HT1080 (cell line): ENCODE data around the gene FXR1. TPM values are rescaled to one million over a fixed set of nuclear protein-coding genes. Genes with fewer than 3 reads are reported as not detected.
"Not testable (repeated sequence)": the region's sequence is repeated elsewhere in the genome, so short reads cannot be mapped to it uniquely, and the experiment has no call there.

Experiments
- DNase-seq: peaks from one replicate; pipeline ENCODE4 v3.0.0-alpha.2; 2015; ENCODE audit warnings: low read depth
- total RNA-seq: library from RNA; depleted of rRNA; stranded (reverse); fragments of >200 nt; shearing (Covaris generic); gene quantifications from 2 replicates; pipeline ENCODE4 v1.2.3, GENCODE V29; 2014

FXR1 gene
- total RNA-seq, 1 experiment from 2014 or later: 168 TPM

DNA sequence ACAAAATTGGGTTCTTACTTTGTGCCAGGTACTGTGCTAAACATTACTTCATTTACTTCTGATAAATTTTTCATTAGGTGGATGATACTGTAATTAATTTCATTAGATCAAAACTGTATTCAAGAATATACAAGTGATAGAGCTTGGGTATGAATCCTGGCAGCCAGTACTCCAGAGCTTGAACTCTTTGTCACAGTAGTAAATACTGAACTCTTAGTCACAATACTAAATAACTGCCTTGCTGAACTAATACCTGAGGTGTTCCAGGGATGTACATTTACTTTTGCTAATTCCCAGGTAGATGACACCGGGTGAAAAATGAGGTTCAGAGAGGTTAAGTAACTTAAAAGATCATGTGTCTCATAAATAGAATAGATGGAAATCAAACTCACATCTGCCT, 20.3 kb downstream of the FXR1 start:
- DNase-seq: no peak

DNA sequence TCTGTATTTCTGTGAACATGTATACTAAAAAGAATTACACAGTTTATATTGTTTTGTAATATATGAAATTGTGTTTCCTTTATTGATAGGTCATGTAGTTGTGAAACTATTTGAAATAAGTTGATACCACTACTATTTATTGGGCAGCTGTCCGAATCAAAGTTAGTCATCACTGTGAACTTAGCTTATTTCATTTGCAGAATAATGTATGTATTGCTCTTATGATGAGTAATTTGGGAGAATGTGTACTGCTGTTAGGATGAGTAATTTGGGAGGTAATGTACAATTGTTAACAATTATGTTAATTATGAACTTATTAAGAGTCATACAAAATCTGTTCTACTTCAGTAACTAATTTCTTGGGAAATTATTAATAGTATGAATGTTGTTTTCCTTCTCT, 22.2 kb downstream of the FXR1 start:
- no peak for DNase-seq

DNA sequence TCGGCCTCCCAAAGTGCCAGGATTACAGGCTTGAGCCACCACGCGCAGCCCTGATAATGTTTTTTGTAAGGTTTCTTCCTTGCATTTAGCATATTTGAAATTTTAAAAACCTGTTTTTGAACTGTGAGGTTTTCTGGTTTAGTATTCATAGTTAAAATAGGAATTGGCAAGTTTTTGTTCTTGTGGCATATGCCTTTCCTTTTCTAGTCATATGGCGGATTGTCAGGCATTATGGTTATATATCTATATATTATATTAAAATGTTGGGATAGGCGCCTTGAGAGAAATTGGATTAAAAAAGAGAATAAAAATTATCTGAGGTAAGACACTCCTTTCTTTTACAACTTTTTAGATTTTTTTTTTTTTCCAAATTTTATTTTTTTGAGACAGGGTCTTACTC, 28.4 kb downstream of the FXR1 start:
- DNase-seq: no peak

DNA sequence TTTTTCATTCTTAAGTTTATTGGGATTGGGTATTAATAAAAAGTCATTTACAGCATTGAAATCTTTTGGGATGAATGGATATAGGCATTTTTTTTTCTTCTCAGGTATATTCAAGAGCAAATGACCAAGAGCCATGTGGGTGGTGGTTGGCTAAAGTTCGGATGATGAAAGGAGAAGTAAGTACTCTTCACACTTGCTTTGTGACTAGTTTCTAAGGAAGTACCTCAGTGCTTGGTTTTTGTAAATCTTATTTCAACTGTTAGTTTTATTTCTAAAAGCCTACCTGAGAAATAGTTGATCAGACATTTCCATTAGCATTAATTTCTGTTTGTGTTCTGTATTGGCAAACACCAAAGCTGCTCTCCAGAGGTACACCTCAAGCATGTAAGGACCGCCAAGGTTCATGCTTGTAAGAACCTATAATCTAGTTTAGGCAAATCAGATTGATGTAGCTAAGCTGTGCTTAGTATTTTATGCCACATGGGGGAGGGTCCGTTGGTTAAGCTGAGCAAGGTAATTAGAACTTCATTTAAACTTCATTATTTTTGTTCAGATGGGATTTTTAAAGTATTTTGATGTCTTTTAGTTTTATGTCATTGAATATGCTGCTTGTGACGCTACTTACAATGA, 35.4 kb downstream of the FXR1 start:
- DNase-seq: no peak

DNA sequence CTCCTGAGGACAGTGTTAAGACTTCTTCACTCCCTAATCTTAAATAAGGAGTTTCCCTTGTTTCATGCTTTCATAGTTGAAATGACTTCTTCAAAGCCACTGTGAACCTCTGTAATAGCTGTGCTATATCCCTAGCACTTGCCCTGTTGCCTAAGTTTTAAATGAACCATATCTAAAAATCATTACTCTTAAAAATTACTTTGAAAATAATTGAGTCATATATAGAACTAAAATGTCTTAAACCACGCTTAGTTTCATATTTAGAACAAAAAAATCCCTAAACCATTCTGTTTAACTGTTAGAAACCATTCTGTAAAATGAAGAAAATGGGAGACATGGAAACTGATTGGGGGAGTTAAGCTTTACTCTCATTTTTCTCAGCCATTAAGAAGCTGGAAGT, 47.2 kb downstream of the FXR1 start:
- DNase-seq: no peak

DNA sequence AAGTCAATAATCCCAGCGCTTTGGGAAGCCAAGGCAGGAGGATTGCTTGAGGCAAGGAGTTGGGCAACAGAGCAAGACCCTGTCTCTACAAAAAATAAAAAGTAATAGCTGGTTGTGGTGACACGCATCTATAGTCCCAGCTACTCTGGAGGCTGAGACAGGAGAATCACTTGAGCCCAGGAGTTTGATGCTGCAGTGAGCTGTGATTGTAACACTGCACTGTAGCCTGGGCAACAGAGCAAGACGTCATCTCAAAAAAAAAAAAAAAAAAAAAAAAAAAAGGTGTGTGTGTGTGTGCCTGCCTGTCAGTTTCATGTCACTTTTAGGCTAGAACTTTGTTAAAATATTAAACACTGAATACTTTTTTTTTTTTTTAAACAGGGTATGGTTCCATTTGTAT, 48.6 kb downstream of the FXR1 start:
- DNase-seq: no peak

DNA sequence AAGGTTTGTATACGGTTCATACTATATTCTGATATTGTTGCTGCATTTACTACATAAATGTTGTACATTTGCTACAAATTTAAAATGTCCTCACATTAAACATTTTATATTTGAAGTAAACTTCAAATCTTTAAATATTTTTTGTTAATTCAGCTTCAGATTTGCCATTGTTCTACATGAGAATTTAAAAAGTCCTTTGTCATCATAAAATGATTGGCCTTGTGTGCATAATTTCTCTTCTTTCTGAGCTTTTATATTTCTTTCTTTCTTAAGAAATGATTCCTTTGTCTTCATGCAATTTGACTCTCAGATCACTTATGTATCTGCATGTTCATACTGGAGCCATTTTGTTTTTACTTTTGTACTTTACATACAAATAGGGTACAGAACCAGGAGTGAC, 49.1 kb downstream of the FXR1 start:
- no peak for DNase-seq

DNA sequence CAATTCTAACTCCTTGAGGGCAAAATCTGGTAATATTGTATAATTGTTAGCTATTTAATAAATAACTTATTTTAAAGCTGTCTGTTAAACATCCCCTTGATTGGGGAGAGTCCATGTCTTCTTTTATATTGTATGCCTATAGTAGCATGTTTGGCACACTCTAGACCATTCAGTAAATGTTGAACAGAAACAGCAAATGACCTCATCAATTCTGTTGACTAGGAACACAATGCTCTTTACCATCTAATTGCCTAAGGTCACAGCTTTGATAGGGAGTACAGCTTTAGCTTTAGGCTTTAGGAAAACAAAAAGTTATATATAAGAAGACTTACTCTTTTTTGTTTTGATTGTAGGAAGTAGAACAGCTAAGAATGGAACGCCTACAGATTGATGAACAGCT, 50.1 kb downstream of the FXR1 start:
- no peak for DNase-seq

DNA sequence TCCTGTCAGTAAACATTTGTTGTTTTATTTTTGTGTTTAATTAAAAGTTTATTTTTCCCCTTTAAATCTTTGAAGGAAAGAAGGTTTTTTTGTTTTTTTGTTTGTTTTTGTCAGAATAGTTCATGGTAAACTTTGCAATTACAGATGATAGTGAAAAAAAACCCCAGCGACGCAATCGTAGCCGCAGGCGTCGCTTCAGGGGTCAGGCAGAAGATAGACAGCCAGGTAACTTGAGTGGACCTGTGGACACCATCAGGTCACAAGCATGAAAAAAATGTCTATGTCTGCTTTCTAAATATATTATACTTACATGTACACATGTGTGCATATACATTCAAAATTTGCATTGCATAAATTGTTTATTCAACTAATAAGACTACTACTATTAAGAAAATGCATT, 58.5 kb downstream of the FXR1 start:
- DNase-seq: no peak

DNA sequence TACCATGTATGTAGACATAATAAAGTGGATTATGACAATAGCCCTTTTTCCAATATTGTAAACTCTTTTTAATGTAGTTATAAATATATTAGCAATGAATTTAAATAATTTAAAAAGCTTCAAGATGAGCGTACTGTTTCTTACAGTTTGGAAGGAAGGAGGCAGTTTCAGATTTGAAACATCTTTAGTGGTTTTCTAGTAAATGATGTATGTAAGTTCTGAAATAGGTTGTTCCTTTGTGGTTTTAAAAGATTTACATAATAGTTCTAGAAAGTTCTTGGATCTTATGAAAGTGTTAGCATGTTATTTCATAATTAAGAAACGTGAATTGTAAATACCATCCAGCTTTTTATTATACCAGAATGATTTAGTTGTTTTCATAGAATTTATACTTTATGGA, 61.1 kb downstream of the FXR1 start:
- no peak for DNase-seq

DNA sequence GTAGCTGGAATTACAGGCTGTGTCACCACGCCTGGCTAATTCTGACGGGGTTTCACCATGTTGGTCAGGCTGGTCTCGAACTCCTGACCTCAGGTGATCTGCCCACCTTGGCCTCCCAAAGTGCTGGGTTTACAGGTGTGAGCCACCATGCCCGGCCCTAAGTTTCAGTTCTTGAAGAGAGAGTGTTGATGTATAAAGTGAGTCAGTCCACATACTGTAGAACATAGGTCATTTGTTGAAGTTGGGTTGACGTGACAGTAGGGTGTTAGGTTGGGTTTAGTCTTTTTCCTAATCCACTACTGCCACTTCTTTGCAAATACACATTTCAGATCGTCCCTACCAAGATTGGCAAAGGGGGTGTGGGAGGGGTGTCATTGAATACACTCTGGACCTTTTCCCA, 61.8 kb downstream of the FXR1 start:
- DNase-seq: no peak

DNA sequence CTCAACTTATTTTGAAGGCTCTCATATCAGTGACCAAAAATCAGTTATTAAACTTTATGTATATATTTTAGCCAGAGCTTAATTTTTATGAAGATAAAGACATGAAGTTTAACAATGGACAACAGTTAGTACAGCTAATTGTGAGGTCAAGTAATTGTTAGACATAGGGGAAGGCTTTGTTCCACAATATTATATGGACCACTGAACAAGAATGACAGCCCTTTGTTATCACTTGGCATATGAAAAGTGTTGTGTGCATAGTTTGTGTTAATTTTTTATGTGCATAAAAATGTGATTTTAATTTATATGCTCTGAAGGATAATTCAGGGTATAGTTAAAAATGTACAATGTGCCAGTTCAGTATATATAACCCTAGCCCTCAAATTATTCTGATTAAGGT, 65.0 kb downstream of the FXR1 start:
- DNase-seq: no peak

DNA sequence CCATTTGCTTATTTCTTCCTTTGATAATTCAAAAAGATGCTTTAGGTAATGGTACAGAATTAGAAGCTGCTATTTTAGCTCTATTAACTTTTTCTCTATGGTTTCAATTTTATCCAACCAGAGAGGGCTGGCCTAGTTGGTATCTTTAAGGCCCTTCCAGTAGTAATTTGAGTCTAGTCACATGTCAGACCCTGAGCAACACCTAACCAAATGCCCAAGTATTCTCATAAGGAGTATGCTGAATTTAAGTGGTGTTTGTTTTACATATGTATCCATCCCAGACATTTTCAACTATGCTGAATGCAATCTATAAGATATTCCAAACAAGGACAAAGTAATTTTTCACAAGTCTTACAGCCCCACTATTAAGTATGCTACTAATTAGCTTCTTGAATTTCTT, 67.5 kb downstream of the FXR1 start:
- no peak for DNase-seq

DNA sequence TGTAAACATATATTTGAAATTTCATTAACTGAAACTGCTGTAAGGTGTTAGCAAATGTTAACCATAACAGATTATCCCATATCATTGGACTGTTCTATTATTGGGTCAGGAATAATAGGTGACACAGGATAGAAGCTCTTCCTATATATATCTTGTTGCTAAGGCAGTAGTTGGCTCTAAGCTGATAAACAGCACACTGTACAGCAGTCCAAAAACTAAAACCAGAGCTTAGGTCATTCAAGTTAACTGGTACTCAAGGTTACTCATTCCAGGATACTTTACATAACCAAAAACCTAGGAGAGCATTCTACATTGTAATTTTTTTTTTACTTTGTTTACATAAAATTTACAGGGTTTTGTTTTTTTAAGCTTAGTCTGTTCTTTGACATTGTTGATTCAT, 68.1 kb downstream of the FXR1 start:
- no peak for DNase-seq

DNA sequence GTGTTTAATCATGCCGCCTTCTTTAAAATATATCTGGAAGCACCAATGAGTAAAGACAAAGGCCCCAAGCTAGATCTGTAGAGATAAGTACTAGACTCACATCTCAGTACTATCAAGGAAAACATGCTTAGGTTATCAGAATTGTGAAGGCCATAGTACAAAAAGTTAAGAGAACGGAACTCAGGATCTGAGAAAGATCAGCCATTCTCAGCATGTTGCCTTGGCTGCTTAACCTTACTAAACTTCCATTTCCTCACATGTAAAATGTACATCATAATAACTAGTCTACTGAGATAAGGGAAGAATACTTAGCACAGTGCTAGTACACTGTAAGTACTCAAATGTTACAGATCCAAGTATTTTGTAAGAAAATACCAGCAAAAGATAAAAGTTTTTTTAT, 69.4 kb downstream of the FXR1 start:
- no peak for DNase-seq

DNA sequence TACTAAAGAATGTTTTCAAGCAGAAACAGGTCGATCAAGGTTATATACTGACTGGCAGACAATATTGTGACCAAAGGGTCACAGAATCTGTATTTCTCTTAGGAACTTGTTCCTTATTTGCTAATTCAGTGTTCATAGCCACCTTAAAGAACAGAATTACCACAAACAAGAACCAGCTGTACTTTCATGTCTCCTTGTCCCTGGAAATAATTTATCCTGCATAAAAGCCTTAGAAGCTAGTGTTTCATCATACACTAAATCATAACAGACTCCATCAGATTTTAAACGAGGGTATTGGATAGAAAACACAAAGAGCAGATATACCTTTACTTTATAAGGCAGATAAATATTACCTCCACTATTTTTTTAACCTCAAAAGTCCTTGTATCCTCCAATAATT, 70.7 kb downstream of the FXR1 start:
- DNase-seq: no peak

DNA sequence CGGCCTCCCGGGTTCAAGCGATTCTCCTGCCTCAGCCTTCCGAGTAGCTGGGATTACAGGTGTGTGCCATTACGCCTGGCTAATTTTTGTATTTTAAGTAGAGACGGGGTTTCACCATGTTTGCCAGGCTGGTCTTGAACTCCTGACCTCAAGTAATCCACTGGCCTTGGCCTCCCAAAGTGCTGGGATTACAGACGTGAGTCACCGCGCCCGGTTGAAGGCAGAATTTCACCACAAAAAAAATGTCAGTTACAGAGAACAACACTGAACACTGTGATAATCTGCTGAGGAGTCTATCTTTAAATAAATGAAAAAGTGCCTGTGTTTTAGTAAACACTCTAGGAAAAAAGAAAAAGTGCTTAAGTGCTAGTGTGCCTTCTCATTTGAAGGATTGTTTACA, 73.9 kb downstream of the FXR1 start:
- DNase-seq: not testable (repeated sequence)

DNA sequence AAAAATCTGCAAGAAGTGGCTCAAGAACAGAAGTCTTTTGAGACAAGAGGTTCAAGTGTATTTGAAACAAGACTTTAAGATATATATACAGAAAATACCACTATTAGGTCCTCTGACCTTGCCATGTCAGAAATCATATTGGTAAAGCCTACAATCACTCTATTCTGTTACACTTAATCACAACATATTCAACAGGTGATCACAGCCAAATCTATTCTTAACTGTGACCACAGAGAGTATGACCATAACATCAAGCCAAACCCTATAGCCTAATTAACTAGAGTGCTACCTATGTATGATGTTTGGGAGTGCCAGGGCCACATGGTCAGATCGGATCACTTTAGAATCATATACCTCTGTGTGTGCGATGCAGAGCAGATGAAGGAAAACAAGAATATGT, 74.9 kb downstream of the FXR1 start:
- DNase-seq: no peak

DNA sequence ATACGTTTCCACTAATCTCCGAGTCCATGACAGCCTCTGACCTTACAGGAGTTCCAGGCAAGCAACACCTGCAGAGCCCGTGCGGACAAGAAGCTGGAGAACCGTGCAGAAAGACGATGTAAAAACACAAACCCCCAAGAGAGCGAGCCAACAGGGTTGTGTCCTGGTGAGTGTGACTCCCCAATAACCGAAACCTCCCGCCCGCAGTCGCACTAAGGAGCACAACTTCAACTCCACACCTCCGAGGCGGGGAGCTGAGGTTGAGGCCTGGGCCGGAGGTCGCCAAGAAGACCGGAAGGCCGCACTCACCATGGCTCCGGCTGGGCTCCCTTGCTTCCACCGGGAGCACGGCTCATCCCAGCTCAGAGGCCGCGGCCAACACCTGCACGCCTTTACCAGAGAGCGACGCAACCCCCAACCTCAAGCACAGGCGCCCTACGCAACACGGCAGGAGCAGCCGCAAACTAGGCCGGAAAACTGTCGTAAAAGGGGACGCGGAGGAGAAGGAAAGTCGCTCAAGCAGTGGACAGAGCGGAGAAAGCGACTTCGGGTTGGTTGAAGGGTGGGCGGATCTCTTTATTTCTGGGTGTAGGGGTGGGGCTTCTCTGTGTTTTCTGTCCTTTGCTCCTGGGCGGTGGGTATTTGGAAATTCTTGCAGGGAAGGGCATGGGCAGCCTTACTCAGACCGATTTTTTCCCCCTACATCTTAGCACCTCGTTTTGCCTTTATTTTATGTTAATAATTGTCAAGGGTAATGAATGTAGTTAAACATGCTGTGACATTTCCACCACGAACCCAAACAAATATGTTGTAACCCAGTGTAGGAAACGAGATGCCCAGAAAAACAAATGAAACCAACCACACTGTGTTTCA, 77.1 kb downstream of the FXR1 start, which contains the start of gene DNAJC19:
DNAJC19 (minus strand) TSS at position 446 of the 873 bp plus-strand sequence; CDS start at position 312, 134 bp downstream.
- DNase-seq: peak; percentile 97

DNA sequence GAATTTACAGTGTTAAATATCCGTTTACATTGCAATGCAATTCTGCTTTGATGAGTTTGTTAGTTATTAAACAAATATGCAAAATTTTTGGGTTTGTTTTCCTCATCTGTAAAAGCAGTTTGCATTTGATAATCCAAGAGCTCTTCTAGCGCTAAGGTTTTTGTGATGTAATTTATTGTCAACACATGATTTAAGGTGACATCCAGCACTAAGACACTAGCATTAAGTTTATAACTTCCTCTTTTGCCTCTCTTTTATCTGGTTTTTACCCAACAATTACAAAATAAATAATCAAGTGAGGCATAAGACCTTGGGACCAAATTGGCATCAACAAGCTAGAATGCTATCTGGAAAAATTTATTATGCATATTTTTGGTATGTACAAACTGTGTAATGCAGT, 78.0 kb downstream of the FXR1 start:
- DNase-seq: no peak

DNA sequence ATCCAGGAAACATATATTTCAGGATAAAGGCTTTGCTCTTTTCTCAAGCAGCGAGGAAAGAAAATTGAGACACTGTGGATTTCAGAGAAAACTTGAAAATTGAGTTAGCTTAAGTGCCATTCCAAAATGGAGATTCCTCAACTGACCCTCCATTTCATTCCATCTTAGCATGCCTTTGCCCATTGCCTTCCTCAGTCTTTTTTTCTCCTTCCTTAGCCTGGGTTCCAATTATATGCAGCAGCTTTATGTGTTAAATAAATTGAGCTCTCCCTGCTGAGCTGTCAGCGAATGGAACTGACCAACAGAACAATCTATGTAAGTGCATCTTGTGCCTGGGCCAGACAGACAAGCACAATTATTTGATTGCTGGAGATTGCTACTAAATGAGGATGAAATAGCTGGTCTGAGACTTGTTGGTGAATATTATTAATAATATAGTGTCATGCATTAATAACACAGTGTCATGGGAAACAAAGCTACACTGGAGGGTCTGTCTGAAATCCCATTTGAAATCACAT, 84.0 kb downstream of the FXR1 start:
- no peak for DNase-seq

DNA sequence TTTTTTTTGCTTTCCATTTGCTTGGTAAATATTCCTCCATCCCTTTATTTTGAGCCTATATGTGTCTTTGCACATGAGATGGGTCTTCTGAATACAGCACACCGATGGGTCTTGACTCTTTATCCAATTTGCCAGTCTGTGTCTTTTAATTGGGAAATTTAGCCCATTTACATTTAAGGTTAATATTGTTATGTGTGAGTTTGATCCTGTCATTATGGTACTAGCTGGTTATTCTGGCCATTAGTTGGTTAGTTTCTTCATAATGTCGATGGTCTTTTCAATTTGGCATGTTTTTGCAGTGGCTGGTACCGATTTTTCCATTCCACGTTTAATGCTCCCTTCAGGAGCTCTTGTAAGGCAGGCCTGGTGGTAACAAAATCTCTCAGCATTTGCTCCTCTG, 89.9 kb downstream of the FXR1 start:
- not testable (repeated sequence) for DNase-seq

DNA sequence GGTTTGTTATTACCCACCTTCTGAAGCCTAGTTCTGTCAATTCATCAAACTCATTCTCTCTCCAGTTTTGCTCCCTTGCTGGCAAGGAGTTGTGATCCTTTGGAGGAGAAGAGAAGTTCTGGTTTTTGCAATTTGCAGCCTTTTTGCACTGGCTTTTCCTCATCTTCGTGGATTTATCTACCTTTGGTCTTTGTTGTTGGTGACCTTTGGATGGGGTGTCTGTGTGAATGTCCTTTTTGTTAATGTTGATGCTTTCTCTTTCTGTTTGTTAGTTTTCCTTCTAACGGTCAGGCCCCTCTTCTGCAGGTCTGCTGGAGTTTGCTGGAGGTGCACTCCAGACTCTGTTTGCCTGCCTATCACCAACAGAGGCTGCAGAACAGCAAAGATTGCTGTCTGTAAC, 91.0 kb downstream of the FXR1 start:
- DNase-seq: not testable (repeated sequence)
